Endothelial cell of umbilical vein (primary cell): ENCODE data around the gene KIF15. TPM values are rescaled to one million over a fixed set of nuclear protein-coding genes. Genes with fewer than 3 reads are reported as not detected.

Experiments used
- BruUV-seq: library from RNA; stranded (reverse); fragments of 400-500 nt; replicated peaks from 2 replicates; lab custom pipeline; 2021; lab: Mats Ljungman, UMichigan
- CTCF ChIA-PET: fragments of 300-600, 350-600 bp; sonication (Branson Sonifier 250); formaldehyde crosslinking; loops from one replicate; lab custom pipeline; 2021; ENCODE audit warnings: antibody characterized with exemption, inconsistent platforms; lab: Charles Lee
- POLR2A ChIA-PET: fragments of 300-600, 350-600 bp; sonication (Branson Sonifier 250); formaldehyde crosslinking; loops from one replicate; lab custom pipeline; 2021; ENCODE audit warnings: antibody characterized with exemption, inconsistent platforms; lab: Charles Lee
- DNase-seq: peaks from one replicate; pipeline ENCODE4 v3.0.0-alpha.2; 2011; ENCODE audit warnings: low read depth, low spot score
- FAIRE-seq: peaks from 2 replicates; lab custom pipeline; 2011; peaks lifted over from hg19 to GRCh38; lab: Jason Lieb, UNC
- H2AFZ ChIP-seq: 2 replicates; pipeline ENCODE4 v1.6.0; 2012; ENCODE audit warnings: low read depth, low read length, control low read depth, inconsistent platforms
- H3K27ac ChIP-seq: 2 replicates; pipeline ENCODE4 v1.5.1; 2011; ENCODE audit warnings: low read depth, mild to moderate bottlenecking, control low read depth, low read length, moderate library complexity; ENCODE audit not compliant: insufficient read depth
- H3K27me3 ChIP-seq, 2 experiments: 2 replicates each; pipeline versions ENCODE4 v1.6.0 to v1.6.1; 2011; ENCODE audit warnings: low read length in 2 of 2, mixed read lengths in 1 of 2; ENCODE audit not compliant: control insufficient read depth in 2 of 2, insufficient read depth in 2 of 2
- H3K36me3 ChIP-seq, 2 experiments: 2 replicates in 1 of 2; 3 replicates in 1 of 2; pipeline ENCODE4 v1.5.1; 2011; ENCODE audit warnings: low read length in 2 of 2, mild to moderate bottlenecking in 1 of 2, moderate library complexity in 1 of 2; ENCODE audit not compliant: control insufficient read depth in 2 of 2, insufficient read depth in 2 of 2; ENCODE audit errors: extremely low read depth in 1 of 2
- H3K4me1 ChIP-seq: 3 replicates; pipeline ENCODE4 v1.5.1; 2011; ENCODE audit warnings: mild to moderate bottlenecking, low read length; ENCODE audit not compliant: control insufficient read depth, insufficient read depth; ENCODE audit errors: extremely low read depth
- H3K4me2 ChIP-seq: 2 replicates; pipeline ENCODE4 v1.6.1; 2011; ENCODE audit warnings: low read length, control low read depth, mixed read lengths; ENCODE audit not compliant: insufficient read depth
- H3K4me3 ChIP-seq, 3 experiments: fragments of 200-600 bp in 1 of 3; sonication (generic), shearing (Covaris generic) in 1 of 3; replicated peaks in 1 of 3; 2 replicates each; pipeline ENCODE4 v1.5.1; 2011 to 2016; ENCODE audit warnings: control low read depth in 3 of 3, low read length in 3 of 3, mild to moderate bottlenecking in 2 of 3, inconsistent platforms in 1 of 3, low read depth in 1 of 3, moderate library complexity in 1 of 3; ENCODE audit not compliant: insufficient read depth in 1 of 3
- H3K79me2 ChIP-seq: 2 replicates; pipeline ENCODE4 v1.6.0; 2012; ENCODE audit warnings: low read length, inconsistent platforms; ENCODE audit not compliant: control insufficient read depth, insufficient read depth
- H3K9ac ChIP-seq: replicated peaks from 2 replicates; pipeline ENCODE3; 2011; ENCODE audit warnings: low read length, control low read depth; ENCODE audit not compliant: insufficient read depth; ENCODE audit errors: extremely low read depth
- H3K9me1 ChIP-seq: replicated peaks from 3 replicates; pipeline ENCODE4 v1.6.0; 2011; ENCODE audit warnings: mild to moderate bottlenecking, low read length; ENCODE audit not compliant: control insufficient read depth, insufficient read depth; ENCODE audit errors: extremely low read depth
- H3K9me3 ChIP-seq: replicated peaks from 2 replicates; pipeline ENCODE4 v1.5.1; 2012; ENCODE audit warnings: low read length, inconsistent platforms; ENCODE audit not compliant: control insufficient read depth, insufficient read depth
- H4K20me1 ChIP-seq: replicated peaks from 2 replicates; pipeline ENCODE3; 2011; ENCODE audit warnings: mild to moderate bottlenecking, low read length; ENCODE audit not compliant: control insufficient read depth, insufficient read depth; ENCODE audit errors: extremely low read depth
- CTCF ChIP-seq, 2 donors: IDR thresholded peaks; 1 replicate in 1 of 2; 2 replicates in 1 of 2; pipeline ENCODE4 v1.5.1; 2011; ENCODE audit warnings: low read length in 2 of 2, mild to moderate bottlenecking in 2 of 2, moderate library complexity in 2 of 2, control low read depth in 1 of 2, inconsistent platforms in 1 of 2, low read depth in 1 of 2; ENCODE audit not compliant: insufficient read depth in 1 of 2; ENCODE audit errors: extremely low read depth in 1 of 2
- EZH2 ChIP-seq: IDR thresholded peaks from 2 replicates; pipeline ENCODE4 v1.6.1; 2012; ENCODE audit warnings: borderline replicate concordance, low read depth, mild to moderate bottlenecking, moderate library complexity, low read length, inconsistent platforms; ENCODE audit not compliant: severe bottlenecking
- FOS ChIP-seq: IDR thresholded peaks from 2 replicates; pipeline ENCODE4 v1.6.1; 2011; ENCODE audit warnings: mild to moderate bottlenecking, low read length, moderate library complexity, borderline replicate concordance; ENCODE audit not compliant: insufficient read depth
- GATA2 ChIP-seq: IDR thresholded peaks from 2 replicates; pipeline ENCODE4 v1.7.0; 2011; ENCODE audit warnings: low read depth, mild to moderate bottlenecking, moderate library complexity, mixed read lengths, low read length; ENCODE audit not compliant: insufficient read length, insufficient read depth
- JUN ChIP-seq: IDR thresholded peaks from 2 replicates; pipeline ENCODE4 v1.6.1; 2011; ENCODE audit warnings: borderline replicate concordance, low read depth; ENCODE audit not compliant: insufficient read length, insufficient read depth
- MAX ChIP-seq: IDR thresholded peaks from 2 replicates; pipeline ENCODE4 v1.6.1; 2011; ENCODE audit not compliant: insufficient read depth, insufficient read length
- MYC ChIP-seq: IDR thresholded peaks from one replicate; pipeline ENCODE4 v1.6.1; 2011; ENCODE audit warnings: mild to moderate bottlenecking, low read depth, low read length
- POLR2A ChIP-seq: IDR thresholded peaks from 2 replicates; pipeline ENCODE4 v1.6.1; 2012; ENCODE audit warnings: low read depth, mild to moderate bottlenecking, control low read depth, low read length
- POLR2AphosphoS5 ChIP-seq: IDR thresholded peaks from 2 replicates; pipeline ENCODE4 v1.6.1; 2012; ENCODE audit warnings: low read depth, mild to moderate bottlenecking, control low read depth, low read length, moderate library complexity; ENCODE audit not compliant: insufficient read depth
- dilution Hi-C: fragments of 300-500 bp; cut with MboI; formaldehyde crosslinking; loops from one replicate; pipeline ENCODE4 v1.15.0; 2019; ENCODE audit warnings: low sequenced_read_pairs; ENCODE audit not compliant: extremely low pct_ligation_motif_present
- intact Hi-C: fragments of 100-400 bp; cut with micrococcal nuclease; formaldehyde crosslinking; loops from one replicate; pipeline ENCODE4 v1.10.0; 2022
- polyA plus RNA-seq, 4 experiments: library from polyadenylated mRNA; depleted of rRNA in 3 of 4; stranded (reverse) in 3 of 4; unstranded in 1 of 4; fragments of >200 nt; gene quantifications; 2 replicates each; pipeline versions ENCODE4 v1.2.1 to v1.2.3, GENCODE V29; 2011 to 2012; ENCODE audit warnings: missing spikeins in 1 of 4
- total RNA-seq: library from RNA; stranded (reverse); gene quantifications from 2 replicates; pipeline ENCODE4 v1.2.3, GENCODE V29; 2021

The KIF15 gene
- total and polyA plus RNA-seq, 2 donors (not counting 3 experiments of a cell fraction or from before 2014, with no cell fraction given) = 2.2 to 21.6 TPM

GRCh38 chr3:44762170-44762677 is 630 bp downstream of the KIF15 start:
- intact Hi-C loops = loop anchor here (1.0 to 5.0 kb wide), 2 partner anchors 115 to 152 kb away; partner anchors contain the start of gene ZNF35
- Histone ChIP-seq H3K9me3 (no peaks in the 10 kb centered on the region), H3K79me2 (peaks cover 63% of the 10 kb centered on the region), H2AFZ (peak overlapping the region; percentile 91), H3K36me3 (no peaks in the 10 kb centered on the region), H4K20me1 (no peaks in the 10 kb centered on the region), H3K4me2 (peak overlapping the region; percentile 90), H3K4me3 (peak overlapping the region; percentile 57 to 91 (median 81)), H3K27me3 (no peaks in the 10 kb centered on the region), H3K9ac (peak overlapping the region; percentile 50), H3K9me1 (no peaks in the 10 kb centered on the region), H3K27ac (peak overlapping the region; percentile 48), H3K4me1 (peaks cover 6% of the 10 kb centered on the region)
- CTCF ChIA-PET = interaction anchor here (0.9 to 1.8 kb wide), 6 partner anchors 33 to 439 kb away, joined by 3 to 6 read pairs (median 4); partner anchors contain the start of genes ZNF501 and ZNF502
- TF ChIP-seq MAX (no peak), EZH2 (no peak), CTCF (IDR thresholded peaks at IDR 0.05; ENCODE audit: extremely low read depth in 1 of 2, insufficient read depth in 1 of 2, low read depth in 1 of 2, low read length in 2 of 2) (no peak), MYC (no peak), GATA2 (no peak), POLR2AphosphoS5 (no peak), JUN (no peak), FOS (no peak), POLR2A (no peak)
- POLR2A ChIA-PET = no interaction called here
- dilution Hi-C loops = no loop called here
- DNase-seq (no peak), FAIRE-seq (peak; percentile 62)
- BruUV-seq = no TSS peak
